ENCODE measurements around the gene RPP40. TPM values are rescaled to one million over a fixed set of nuclear protein-coding genes. Genes with fewer than 3 reads are reported as not detected.

RPP40 gene
- polyA plus RNA-seq, 3 donors = 1.7 to 11.1 (median 7.4) TPM

DNA sequence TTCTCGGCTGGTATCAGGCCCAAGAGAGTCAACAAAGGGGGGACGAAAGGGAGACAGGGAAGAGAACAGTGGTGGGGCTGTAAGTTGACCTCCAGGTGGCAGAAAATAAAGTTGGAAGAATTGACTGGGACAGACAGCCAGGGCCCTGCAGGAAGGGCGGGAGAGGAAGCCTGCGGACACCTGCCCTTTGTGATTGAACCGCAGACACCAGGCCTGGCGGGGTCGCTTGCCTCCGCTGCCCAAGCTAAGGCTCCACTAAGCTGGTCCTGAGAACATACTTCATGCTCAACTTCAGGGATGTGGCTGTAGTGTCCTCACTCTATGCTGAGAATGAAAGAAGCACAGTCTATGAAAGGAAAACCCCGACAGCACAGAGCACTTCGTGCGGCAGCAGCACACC lies 53.8 kb downstream of the RPP40 start:
- no peak overlapping the region for H3K27ac ChIP-seq (ENCODE audit: low read depth in 1 of 2, low read length in 2 of 2)
- H4K20me1 ChIP-seq (ENCODE audit: insufficient read depth, low read length) = no peaks in the 10 kb centered on the region
- Mint-ChIP-seq H3K9me3 (no peaks in the 10 kb centered on the region), H3K4me1 (no peaks in the 10 kb centered on the region), H3K4me3 (peak overlapping the region in 1 of 2 donors; percentile 43), H3K27me3 (ENCODE audit: low read depth in 3 of 3) (no peaks in the 10 kb centered on the region), H3K27ac (no peak overlapping the region), H3K36me3 (peaks cover 70 to 88% of the 10 kb centered on the region in 2 donors)
- H3K4me1 ChIP-seq (ENCODE audit: control insufficient read depth in 1 of 2, insufficient read depth in 2 of 2, low read length in 2 of 2) = no peaks in the 10 kb centered on the region
- H3K27me3 ChIP-seq (ENCODE audit: control insufficient read depth in 2 of 2, insufficient read depth in 2 of 2, low read length in 2 of 2) = no peaks in the 10 kb centered on the region
- no peak for DNase-seq
- intact Hi-C loops (cut with micrococcal nuclease) = no loop called here
- H3K4me3 ChIP-seq (replicated peaks in 1 of 3; ENCODE audit: low read depth in 2 of 3, low read length in 3 of 3) = no peak overlapping the region
- no peak overlapping the region for H3K4me2 ChIP-seq (replicated peaks; ENCODE audit: extremely low read depth, low read length, poor library complexity, severe bottlenecking)
- no peak overlapping the region for H3K9ac ChIP-seq (ENCODE audit: insufficient read depth, low read length, poor library complexity, severe bottlenecking)
- no peaks in the 10 kb centered on the region for H3K79me2 ChIP-seq (ENCODE audit: insufficient read depth, low read length)
- no peak for TF ChIP-seq CTCF (IDR thresholded peaks at IDR 0.05)
- WGBS (ENCODE audit: insufficient coverage) = 96% methylated on average over 10 of the region's 11 CpGs
- H2AFZ ChIP-seq (ENCODE audit: insufficient read depth, low read depth, low read length, poor library complexity, severe bottlenecking) = no peak overlapping the region
- no peaks in the 10 kb centered on the region for H3K9me3 ChIP-seq (replicated peaks in 1 of 2; ENCODE audit: control insufficient read depth in 1 of 2, insufficient read depth in 1 of 2, low read length in 2 of 2)
- H3K36me3 ChIP-seq (replicated peaks in 1 of 2; ENCODE audit: control insufficient read depth in 1 of 2, insufficient read depth in 2 of 2, low read length in 2 of 2) = peaks cover 72 to 95% of the 10 kb centered on the region in 2 donors

GRCh38 chr6:4948781-4949450 lies 54.9 kb downstream of the RPP40 start:
- Histone ChIP-seq H3K79me2 (ENCODE audit: insufficient read depth, low read length) (no peaks in the 10 kb centered on the region), H2AFZ (ENCODE audit: insufficient read depth, low read depth, low read length, poor library complexity, severe bottlenecking) (no peak overlapping the region), H3K4me3 (replicated peaks in 1 of 3; ENCODE audit: low read depth in 2 of 3, low read length in 3 of 3) (no peak overlapping the region), H3K9me3 (replicated peaks in 1 of 2; ENCODE audit: control insufficient read depth in 1 of 2, insufficient read depth in 1 of 2, low read length in 2 of 2) (no peaks in the 10 kb centered on the region), H3K4me1 (ENCODE audit: control insufficient read depth in 1 of 2, insufficient read depth in 2 of 2, low read length in 2 of 2) (no peaks in the 10 kb centered on the region), H3K36me3 (replicated peaks in 1 of 2; ENCODE audit: control insufficient read depth in 1 of 2, insufficient read depth in 2 of 2, low read length in 2 of 2) (peaks cover 74 to 97% of the 10 kb centered on the region in 2 donors), H3K4me2 (replicated peaks; ENCODE audit: extremely low read depth, low read length, poor library complexity, severe bottlenecking) (no peak overlapping the region), H3K27me3 (ENCODE audit: control insufficient read depth in 2 of 2, insufficient read depth in 2 of 2, low read length in 2 of 2) (no peaks in the 10 kb centered on the region), H4K20me1 (ENCODE audit: insufficient read depth, low read length) (no peaks in the 10 kb centered on the region), H3K27ac (ENCODE audit: low read depth in 1 of 2, low read length in 2 of 2) (no peak overlapping the region), H3K9ac (ENCODE audit: insufficient read depth, low read length, poor library complexity, severe bottlenecking) (no peak overlapping the region)
- intact Hi-C loops (cut with micrococcal nuclease) = no loop called here
- Mint-ChIP-seq H3K36me3 (peaks cover 73 to 92% of the 10 kb centered on the region in 2 donors), H3K4me3 (no peak overlapping the region), H3K4me1 (no peaks in the 10 kb centered on the region), H3K27ac (peak overlapping the region in 1 of 7 donors; percentile 48), H3K27me3 (ENCODE audit: low read depth in 3 of 3) (no peaks in the 10 kb centered on the region), H3K9me3 (no peaks in the 10 kb centered on the region)
- TF ChIP-seq CTCF (IDR thresholded peaks at IDR 0.05) = no peak
- 91% methylated on average over 15 of the region's 15 CpGs for WGBS (ENCODE audit: insufficient coverage)
- no peak for DNase-seq
